HEK293 (cell line): ENCODE results near the gene CD1C.

Source experiments
- CTCF ChIA-PET: fragments of 350-600 bp; formaldehyde crosslinking; extraction: SDS; loops from one replicate; lab custom pipeline; 2021; ENCODE audit warnings: antibody characterized with exemption; lab: Yijun Ruan, JAX
- POLR2A ChIA-PET: fragments of 300-600 bp; formaldehyde crosslinking; extraction: SDS; loops from one replicate; lab custom pipeline; 2020; ENCODE audit warnings: antibody characterized with exemption, inconsistent platforms; lab: Yijun Ruan, JAX
- H3K27ac ChIP-seq: fragments of 200-500 bp; sonication (Bioruptor generic); 2 replicates; pipeline ENCODE4 v1.5.1; 2014; ENCODE audit warnings: low read depth, low read length, control low read depth, inconsistent platforms; ENCODE audit errors: extremely low read depth
- H3K36me3 ChIP-seq, 2 experiments: fragments of 200-500 bp in 1 of 2; sonication (Bioruptor generic) in 1 of 2; 1 replicate in 1 of 2; 2 replicates in 1 of 2; pipeline ENCODE4 v1.5.1; 2014 to 2017; ENCODE audit warnings: inconsistent platforms in 2 of 2, low read length in 2 of 2; ENCODE audit not compliant: control insufficient read depth in 2 of 2, insufficient read depth in 1 of 2
- H3K4me1 ChIP-seq: fragments of 200-500 bp; sonication (Bioruptor generic); 2 replicates; pipeline ENCODE4 v1.5.1; 2014; ENCODE audit warnings: mild to moderate bottlenecking, low read length, inconsistent platforms; ENCODE audit not compliant: control insufficient read depth, insufficient read depth
- H3K4me3 ChIP-seq: 2 replicates; pipeline ENCODE4 v1.5.1; 2011; ENCODE audit warnings: low read depth, mild to moderate bottlenecking, control low read depth, low read length, moderate library complexity
- H3K9me3 ChIP-seq: fragments of 200-500 bp; sonication (Bioruptor generic); 2 replicates; pipeline ENCODE4 v1.5.1; 2014; ENCODE audit warnings: low read depth, low read length, inconsistent platforms; ENCODE audit not compliant: control insufficient read depth, insufficient read depth
- GFI1B ChIP-seq: fragments of 450-650 bp; formaldehyde crosslinking; IDR thresholded peaks from 2 replicates; pipeline ENCODE4 v1.5.1; 2016; ENCODE audit warnings: missing biosample characterization, missing genetic modification characterization
- PATZ1 ChIP-seq: fragments of 450-650 bp; formaldehyde crosslinking; IDR thresholded peaks from 2 replicates; pipeline ENCODE4 v1.5.1; 2016; ENCODE audit warnings: missing biosample characterization, missing genetic modification characterization
- ZBTB48 ChIP-seq: fragments of 450-650 bp; formaldehyde crosslinking; IDR thresholded peaks from 2 replicates; pipeline ENCODE4 v1.5.1; 2016; ENCODE audit warnings: missing biosample characterization, missing genetic modification characterization
- ZBTB49 ChIP-seq: fragments of 450-650 bp; formaldehyde crosslinking; IDR thresholded peaks from 2 replicates; pipeline ENCODE4 v1.5.1; 2016; ENCODE audit warnings: missing biosample characterization, missing genetic modification characterization, low read depth
- ZNF221 ChIP-seq: fragments of 450-650 bp; formaldehyde crosslinking; IDR thresholded peaks from 2 replicates; pipeline ENCODE4 v1.5.1; 2017; ENCODE audit warnings: missing biosample characterization, missing genetic modification characterization, borderline replicate concordance
- ZNF24 ChIP-seq: fragments of 450-650 bp; formaldehyde crosslinking; IDR thresholded peaks from 2 replicates; pipeline ENCODE4 v1.5.1; 2016; ENCODE audit warnings: missing biosample characterization, missing genetic modification characterization
- ZNF416 ChIP-seq: fragments of 450-650 bp; formaldehyde crosslinking; IDR thresholded peaks from 2 replicates; pipeline ENCODE4 v1.5.1; 2016; ENCODE audit warnings: missing biosample characterization, missing genetic modification characterization
- ZNF529 ChIP-seq: fragments of 450-650 bp; formaldehyde crosslinking; IDR thresholded peaks from 2 replicates; pipeline ENCODE4 v1.5.1; 2017; ENCODE audit warnings: missing genetic modification characterization, missing biosample characterization; ENCODE audit not compliant: insufficient replicate concordance
- ZNF555 ChIP-seq: fragments of 450-650 bp; formaldehyde crosslinking; conservative IDR thresholded peaks from 2 replicates; pipeline ENCODE4 v1.5.1; 2017; ENCODE audit warnings: missing biosample characterization, mild to moderate bottlenecking, missing genetic modification characterization, inconsistent platforms
- ZNF624 ChIP-seq: fragments of 450-650 bp; formaldehyde crosslinking; IDR thresholded peaks from 2 replicates; pipeline ENCODE4 v1.5.1; 2017; ENCODE audit warnings: missing biosample characterization, missing genetic modification characterization
- ZSCAN4 ChIP-seq: fragments of 450-650 bp; formaldehyde crosslinking; IDR thresholded peaks from 2 replicates; pipeline ENCODE4 v1.5.1; 2017; ENCODE audit warnings: missing biosample characterization, missing genetic modification characterization
- TF ChIP-seq, protein P1 (sequence below): fragments of 450-650 bp; formaldehyde crosslinking; IDR thresholded peaks from 2 replicates; pipeline ENCODE4 v1.5.1; 2016; ENCODE audit warnings: missing biosample characterization, missing genetic modification characterization
- TF ChIP-seq, protein P2 (sequence below): fragments of 450-650 bp; formaldehyde crosslinking; IDR thresholded peaks from 2 replicates; pipeline ENCODE4 v1.5.1; 2016; ENCODE audit warnings: missing biosample characterization, missing genetic modification characterization, low read depth
- TF ChIP-seq, protein P3 (sequence below): fragments of 450-650 bp; formaldehyde crosslinking; IDR thresholded peaks from 2 replicates; pipeline ENCODE4 v1.5.1; 2016; ENCODE audit warnings: missing biosample characterization, missing genetic modification characterization
- TF ChIP-seq, protein P4 (sequence below): fragments of 450-650 bp; formaldehyde crosslinking; conservative IDR thresholded peaks from 2 replicates; pipeline ENCODE4 v1.5.1; 2016; ENCODE audit warnings: low read depth, missing biosample characterization, missing genetic modification characterization

CD1C gene

GRCh38 chr1:158333405-158334155, 43.9 kb downstream of the CD1C start (continued):
- TF ChIP-seq, protein P1, sequence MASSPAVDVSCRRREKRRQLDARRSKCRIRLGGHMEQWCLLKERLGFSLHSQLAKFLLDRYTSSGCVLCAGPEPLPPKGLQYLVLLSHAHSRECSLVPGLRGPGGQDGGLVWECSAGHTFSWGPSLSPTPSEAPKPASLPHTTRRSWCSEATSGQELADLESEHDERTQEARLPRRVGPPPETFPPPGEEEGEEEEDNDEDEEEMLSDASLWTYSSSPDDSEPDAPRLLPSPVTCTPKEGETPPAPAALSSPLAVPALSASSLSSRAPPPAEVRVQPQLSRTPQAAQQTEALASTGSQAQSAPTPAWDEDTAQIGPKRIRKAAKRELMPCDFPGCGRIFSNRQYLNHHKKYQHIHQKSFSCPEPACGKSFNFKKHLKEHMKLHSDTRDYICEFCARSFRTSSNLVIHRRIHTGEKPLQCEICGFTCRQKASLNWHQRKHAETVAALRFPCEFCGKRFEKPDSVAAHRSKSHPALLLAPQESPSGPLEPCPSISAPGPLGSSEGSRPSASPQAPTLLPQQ (tag by site-specific recombination): no peak
- no peak for TF ChIP-seq ZNF529 (tag by site-specific recombination)
- no peak for TF ChIP-seq ZNF555
- TF ChIP-seq, protein P2, sequence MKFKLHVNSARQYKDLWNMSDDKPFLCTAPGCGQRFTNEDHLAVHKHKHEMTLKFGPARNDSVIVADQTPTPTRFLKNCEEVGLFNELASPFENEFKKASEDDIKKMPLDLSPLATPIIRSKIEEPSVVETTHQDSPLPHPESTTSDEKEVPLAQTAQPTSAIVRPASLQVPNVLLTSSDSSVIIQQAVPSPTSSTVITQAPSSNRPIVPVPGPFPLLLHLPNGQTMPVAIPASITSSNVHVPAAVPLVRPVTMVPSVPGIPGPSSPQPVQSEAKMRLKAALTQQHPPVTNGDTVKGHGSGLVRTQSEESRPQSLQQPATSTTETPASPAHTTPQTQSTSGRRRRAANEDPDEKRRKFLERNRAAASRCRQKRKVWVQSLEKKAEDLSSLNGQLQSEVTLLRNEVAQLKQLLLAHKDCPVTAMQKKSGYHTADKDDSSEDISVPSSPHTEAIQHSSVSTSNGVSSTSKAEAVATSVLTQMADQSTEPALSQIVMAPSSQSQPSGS (tag by site-specific recombination): no peak
- TF ChIP-seq ZBTB48 (tag by site-specific recombination): no peak
- TF ChIP-seq ZNF416 (tag by site-specific recombination): no peak

DNA sequence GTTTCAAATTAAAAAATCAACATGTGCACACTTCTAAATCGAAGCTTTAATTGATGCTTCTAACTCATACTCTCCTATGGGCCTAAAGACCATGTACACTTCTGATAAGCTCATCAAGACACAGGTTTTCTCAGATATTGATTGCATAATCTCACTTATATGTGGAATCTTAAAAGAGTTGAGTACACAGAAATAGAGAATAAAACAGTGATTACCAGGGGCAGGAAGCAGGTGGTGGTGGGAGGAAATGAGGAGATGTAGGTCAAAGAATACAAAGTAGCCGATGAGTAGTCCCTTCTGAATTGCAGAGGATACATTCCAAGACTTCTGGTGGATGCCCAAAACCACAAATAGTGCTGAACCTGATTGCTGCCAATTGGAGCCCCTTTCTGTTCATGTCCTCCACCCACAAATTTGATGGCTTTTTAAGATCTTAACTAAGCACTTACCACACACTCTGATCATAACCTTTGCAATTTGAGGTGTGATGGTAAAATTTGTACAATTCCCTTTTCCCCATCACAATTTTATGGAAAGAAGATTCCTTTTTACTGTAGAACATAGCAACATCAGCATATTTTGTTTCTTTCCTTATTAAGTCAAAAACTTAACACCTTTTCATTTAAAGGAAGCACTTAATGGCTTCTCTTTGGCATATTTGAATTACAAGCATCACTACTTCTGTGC, 44.9 kb downstream of the CD1C start:
- Histone ChIP-seq H3K4me3 (no peak overlapping the region), H3K4me1 (no peaks in the 10 kb centered on the region), H3K27ac (no peak overlapping the region), H3K9me3 (no peaks in the 10 kb centered on the region), H3K36me3 (no peaks in the 10 kb centered on the region)
- ChIA-PET CTCF (no interaction called here), POLR2A (no interaction called here)
- TF ChIP-seq ZBTB49 (tag by site-specific recombination): no peak
- no peak for TF ChIP-seq ZNF24 (tag by site-specific recombination)
- no peak for TF ChIP-seq ZNF221 (tag by site-specific recombination)
- TF ChIP-seq ZNF624 (tag by site-specific recombination): no peak
- TF ChIP-seq, protein P3, sequence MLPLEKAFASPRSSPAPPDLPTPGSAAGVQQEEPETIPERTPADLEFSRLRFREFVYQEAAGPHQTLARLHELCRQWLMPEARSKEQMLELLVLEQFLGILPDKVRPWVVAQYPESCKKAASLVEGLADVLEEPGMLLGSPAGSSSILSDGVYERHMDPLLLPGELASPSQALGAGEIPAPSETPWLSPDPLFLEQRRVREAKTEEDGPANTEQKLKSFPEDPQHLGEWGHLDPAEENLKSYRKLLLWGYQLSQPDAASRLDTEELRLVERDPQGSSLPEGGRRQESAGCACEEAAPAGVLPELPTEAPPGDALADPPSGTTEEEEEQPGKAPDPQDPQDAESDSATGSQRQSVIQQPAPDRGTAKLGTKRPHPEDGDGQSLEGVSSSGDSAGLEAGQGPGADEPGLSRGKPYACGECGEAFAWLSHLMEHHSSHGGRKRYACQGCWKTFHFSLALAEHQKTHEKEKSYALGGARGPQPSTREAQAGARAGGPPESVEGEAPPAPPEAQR: no peak
- no peak for TF ChIP-seq GFI1B (tag by site-specific recombination)
- TF ChIP-seq ZSCAN4: no peak
- TF ChIP-seq, protein P4, sequence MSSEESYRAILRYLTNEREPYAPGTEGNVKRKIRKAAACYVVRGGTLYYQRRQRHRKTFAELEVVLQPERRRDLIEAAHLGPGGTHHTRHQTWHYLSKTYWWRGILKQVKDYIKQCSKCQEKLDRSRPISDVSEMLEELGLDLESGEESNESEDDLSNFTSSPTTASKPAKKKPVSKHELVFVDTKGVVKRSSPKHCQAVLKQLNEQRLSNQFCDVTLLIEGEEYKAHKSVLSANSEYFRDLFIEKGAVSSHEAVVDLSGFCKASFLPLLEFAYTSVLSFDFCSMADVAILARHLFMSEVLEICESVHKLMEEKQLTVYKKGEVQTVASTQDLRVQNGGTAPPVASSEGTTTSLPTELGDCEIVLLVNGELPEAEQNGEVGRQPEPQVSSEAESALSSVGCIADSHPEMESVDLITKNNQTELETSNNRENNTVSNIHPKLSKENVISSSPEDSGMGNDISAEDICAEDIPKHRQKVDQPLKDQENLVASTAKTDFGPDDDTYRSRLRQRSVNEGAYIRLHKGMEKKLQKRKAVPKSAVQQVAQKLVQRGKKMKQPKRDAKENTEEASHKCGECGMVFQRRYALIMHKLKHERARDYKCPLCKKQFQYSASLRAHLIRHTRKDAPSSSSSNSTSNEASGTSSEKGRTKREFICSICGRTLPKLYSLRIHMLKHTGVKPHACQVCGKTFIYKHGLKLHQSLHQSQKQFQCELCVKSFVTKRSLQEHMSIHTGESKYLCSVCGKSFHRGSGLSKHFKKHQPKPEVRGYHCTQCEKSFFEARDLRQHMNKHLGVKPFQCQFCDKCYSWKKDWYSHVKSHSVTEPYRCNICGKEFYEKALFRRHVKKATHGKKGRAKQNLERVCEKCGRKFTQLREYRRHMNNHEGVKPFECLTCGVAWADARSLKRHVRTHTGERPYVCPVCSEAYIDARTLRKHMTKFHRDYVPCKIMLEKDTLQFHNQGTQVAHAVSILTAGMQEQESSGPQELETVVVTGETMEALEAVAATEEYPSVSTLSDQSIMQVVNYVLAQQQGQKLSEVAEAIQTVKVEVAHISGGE: no peak
- no peak for TF ChIP-seq PATZ1 (tag by site-specific recombination)
